Activated CD4-positive, CD25-positive, alpha-beta regulatory T cell treated with anti-CD3 and anti-CD28 coated beads, Interleukin-2, amount 50 U/mL, for 24 hours (primary cell): Measurements from ENCODE around the gene USP53.
A peak's percentile ranks its signal among the peaks of the same experiment; 100 is the strongest.
"Not testable (repeated sequence)": the region's sequence is repeated elsewhere in the genome, so short reads cannot be mapped to it uniquely, and the experiment has no call there.

Source experiments
- ATAC-seq, 2 donors: fragments of 150-1000 bp; cut with Tn5 transposase; one replicate each; pipeline ENCODE4 v1.10.0; 2021; ENCODE audit warnings: mild to moderate bottlenecking in 1 of 2, moderate library complexity in 1 of 2

The USP53 gene

DNA sequence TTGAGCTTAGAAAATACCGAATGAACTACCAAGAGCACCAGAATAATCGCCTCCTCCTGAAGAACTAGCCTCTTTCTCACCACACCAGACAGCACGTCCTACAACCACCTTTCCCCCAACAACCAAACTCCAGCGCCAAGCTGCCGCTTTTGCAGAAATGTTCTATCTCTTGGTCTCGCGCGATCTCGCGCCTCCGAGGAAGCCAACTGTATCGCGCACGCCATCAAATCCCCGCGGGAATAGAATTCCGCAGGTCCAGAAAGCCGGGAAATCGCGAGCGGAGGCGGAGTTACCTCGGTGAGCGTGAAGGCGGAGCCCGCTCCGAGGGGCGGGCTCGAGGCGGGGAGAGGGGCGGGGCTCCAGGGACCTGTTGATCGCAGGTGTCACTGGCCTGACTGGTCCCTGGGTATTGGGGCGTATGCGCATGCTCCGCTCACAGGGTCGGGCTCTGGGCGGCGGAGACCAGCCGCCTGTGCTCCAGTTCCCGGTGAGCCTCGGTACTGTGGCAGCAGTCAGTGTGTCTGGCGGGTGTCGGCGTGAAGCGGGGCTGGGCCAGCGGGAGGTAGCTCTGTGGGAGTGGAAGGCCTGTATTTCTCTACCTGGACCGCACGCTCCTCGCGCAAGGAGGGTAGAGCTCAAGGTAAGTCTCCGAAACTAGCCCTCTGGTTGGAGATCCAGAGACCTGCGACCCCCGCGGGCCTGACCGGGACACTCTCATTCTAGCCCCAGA is at the start of gene USP53:
Gene USP53 (plus strand): TSS at position 480 of the 730 bp plus-strand sequence. CDS start 27,047 bp downstream, outside the sequence.
- peak; percentile 90 to 94 for ATAC-seq

DNA sequence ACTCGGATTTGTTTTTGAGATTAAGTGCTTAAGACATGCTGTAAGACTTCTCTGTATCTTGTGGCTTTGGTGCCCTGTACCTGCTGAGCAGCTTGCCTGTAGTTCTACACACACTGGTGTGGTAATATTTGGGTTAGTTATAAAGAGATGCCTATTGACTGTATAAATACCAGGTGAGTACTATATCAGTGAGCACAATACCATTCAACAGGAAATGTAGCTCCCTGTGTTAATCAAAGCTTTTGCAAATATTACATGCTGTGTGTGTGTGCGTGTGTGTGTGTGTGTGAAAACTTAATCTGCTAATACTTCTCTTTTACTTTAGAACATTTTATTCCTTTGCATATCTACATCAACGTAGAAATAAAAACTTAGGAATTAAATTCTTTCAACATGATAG is 46.7 kb upstream of the USP53 start:
- ATAC-seq = no peak

DNA sequence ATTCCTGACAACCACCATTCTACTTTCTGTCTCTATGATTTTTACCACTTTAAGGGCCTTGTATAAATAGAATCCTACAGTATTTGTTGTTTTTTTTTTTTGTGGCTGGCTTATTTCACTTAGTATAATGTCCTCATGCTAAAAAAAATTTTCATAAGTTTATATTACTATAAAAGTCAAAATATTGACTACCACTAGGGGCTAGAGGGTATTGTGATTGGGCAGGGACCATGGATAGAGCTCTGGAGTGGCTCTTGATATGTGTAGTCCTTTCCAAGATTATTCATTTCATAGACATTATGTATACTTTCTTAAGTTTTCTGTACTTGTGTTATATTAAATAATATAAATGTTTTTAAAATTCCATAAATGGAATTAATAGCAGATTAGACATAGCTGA is 42.3 kb upstream of the USP53 start:
- ATAC-seq = no peak

DNA sequence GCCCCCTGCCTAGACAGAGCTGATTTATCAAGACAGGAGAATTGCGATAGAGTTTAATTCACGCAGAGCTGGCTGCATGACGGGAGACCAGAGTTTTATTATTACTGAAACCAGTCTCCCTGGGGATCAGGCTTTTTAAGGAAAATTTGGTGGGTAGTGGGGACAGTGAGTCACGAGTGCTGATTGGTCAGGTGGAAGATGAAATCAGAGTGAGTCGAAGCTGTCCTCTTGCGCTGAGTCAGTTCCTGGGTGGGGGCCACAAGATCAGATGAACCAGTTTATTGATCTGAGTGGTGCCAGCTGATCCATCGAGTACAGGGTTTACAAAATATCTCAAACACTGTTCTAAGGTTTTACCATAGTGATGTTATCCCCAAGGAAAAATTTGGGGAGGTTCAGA is 40.3 kb upstream of the USP53 start:
- no peak for ATAC-seq

DNA sequence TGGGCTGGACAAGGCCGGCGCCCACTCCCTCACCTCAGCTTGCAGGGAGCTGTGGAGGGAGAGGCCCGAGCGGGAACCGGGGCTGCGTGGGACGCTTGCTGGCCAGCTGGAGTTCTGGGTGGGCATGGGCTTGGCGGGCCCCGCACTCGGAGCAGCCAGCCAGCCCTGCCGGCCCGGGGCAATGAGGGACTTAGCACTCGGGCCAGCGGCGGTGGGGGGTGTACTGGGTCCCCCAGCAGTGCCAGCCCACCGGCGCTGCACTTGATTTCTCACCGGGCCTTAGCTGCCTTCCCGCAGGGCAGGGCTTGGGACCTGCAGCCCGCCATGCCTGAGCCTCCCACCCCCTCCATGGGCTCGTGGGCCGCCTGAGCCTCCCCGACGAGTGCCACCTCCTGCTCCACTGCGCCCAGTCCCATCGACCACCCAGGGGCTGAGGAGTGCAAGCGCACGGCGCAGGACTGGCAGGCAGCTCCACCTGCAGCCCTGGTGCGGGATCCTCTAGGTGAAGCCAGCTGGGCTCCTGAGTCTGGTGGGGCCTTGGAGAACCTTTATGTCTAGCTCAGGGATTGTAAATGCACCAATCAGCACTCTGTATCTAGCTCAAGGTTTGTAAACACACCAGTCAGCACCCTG is 38.7 kb upstream of the USP53 start:
- ATAC-seq = not testable (repeated sequence)

DNA sequence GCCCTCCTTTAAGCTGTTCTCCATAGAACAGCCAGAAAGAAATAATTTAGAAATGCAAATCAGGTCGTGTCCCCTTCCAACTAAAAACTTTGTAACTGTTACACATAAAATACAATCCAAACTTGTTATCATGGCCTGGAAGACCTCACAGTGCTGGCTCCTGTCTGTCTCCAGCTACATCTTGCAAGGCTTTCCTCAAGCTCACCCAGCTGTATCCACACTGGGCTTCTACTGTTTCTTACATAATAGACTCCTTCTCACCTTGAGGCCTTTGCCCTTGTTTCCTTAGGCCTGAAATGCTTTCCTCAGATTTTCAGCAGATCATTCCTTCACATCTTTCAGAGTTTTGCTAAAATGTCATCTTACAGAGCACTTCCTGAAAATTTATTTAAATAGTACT is 33.5 kb upstream of the USP53 start:
- ATAC-seq = no peak

DNA sequence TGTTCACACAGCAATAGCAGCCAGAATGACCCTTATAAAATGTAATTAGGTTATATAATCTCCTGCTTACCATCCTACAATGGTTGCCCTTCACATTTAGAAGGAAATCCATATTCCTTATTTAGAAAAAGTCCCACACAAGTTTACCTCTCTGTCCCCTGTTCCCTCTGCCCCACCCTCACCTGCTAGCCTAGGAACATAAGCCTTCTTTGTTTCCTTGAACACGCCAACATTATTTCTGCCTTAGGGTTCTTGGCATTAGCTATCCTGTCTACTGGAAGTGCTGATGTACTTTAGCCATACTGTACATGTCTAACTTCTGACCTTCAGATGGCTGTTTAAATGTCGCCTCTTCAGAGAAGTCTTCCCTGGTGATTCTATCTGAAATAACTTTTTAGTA is 28.4 kb upstream of the USP53 start:
- no peak for ATAC-seq

DNA sequence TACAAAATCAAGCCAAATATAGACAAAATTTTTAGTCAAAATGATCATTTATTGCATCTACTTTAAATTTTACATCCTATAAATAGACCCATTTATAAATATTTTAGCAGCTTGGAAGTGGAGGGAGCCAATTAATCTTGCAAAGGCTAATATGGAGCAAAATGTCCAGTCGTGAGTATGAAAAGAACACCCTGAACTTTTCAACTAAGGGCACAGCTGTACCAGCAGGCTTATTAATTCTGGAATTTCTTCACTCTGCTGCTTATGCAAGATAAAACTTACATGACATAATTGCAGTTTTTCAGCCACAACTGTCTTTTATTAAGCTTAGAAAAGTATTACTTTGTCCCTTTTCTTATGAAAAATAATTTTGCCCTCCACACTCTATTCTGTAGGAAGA is 22.9 kb upstream of the USP53 start:
- ATAC-seq = no peak

DNA sequence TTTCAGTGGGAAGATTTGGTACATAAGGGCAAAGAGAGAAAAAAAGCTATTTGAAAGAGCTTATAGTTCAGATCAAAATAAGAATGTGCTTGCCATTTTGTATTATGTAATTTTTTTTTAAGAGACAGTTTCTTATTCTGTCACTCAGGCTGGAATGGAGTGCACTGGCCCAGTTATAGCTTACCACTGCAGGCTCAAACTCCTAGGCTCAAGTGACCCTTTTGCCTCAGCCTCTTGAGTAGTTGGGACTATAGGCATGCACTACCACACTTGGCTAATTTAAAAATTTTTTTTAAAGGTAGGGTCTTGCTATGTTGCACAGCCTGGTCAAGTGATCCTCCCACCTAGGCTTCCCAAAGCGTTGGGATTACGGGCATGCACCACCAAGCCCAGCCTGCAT is 22.2 kb upstream of the USP53 start:
- no peak for ATAC-seq

DNA sequence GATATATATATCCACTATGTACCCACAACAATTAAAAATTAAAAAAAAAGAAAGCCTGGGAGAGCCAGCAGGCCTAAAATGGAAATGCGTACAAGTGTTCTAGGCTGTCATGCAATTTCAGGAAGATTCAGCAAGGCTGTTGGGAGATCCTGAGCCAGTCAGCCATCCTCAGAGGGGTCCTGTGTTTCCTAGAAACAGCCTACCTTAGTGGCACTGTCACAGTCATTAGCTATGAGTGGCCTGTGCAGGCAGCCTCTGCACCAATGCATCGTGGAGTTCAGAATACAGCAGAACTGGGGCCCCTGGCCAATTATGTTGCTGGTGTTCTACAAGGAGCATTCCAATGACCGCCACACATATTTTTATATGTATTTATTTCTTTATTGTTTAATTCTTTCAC is 21.0 kb upstream of the USP53 start:
- no peak for ATAC-seq

DNA sequence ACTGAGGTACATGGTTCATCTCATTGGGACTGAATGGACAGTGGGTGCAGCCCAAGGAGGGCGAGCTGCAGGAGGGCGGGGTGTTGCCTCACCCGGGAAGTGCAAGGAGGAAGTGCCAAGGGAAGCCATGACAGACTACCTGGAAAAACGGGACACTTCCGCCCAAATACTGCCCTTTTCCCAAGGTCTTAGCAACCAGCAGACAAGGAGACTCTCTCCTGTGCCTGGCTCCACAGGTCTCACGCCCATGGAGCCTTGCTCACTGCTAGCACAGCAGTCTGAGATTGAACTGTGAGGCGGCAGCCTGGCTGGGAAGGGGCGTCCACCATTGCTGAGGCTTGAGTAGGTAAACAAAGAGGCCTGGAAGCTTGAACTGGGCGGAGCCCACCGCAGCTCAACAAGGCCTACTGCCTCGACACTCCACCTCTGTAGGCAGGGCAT is 14.7 kb upstream of the USP53 start:
- ATAC-seq = no peak

DNA sequence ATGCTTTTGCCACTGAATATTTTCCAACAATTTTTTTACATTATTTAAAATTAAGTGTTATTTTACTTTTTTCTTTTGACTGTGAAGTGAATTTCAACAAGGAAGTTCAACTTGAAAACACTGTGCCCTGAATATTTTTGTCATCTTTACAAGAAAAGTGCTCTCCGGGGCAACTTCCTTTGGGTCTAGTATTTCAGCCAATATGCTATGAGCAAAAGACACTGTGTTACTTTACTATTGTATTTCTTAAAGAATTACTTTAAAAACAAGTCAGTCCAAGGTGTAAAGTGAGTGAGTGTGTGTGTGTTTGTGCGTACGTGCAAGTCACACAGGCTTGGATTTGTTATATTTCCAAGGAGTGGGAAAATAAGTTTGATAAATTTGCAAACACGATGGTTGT is 7.6 kb upstream of the USP53 start:
- ATAC-seq = no peak

DNA sequence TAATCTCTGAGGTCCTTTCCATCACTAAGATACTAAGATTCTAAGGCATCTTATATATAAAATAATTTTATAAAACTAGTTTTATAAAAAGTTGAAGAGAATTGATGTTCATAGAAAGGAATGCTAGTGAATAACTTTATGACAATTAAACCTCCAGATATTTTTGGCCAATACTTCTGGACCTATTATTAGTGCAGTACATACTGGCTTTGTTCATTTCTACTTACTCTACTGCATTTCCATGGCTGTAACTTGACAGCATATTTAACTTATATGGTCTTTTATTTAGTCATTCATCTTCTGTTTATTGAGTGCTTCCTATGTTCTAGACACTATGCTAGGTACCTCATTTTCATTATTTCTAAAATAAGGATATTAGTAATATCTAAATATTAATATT is 6.8 kb upstream of the USP53 start:
- ATAC-seq = no peak

DNA sequence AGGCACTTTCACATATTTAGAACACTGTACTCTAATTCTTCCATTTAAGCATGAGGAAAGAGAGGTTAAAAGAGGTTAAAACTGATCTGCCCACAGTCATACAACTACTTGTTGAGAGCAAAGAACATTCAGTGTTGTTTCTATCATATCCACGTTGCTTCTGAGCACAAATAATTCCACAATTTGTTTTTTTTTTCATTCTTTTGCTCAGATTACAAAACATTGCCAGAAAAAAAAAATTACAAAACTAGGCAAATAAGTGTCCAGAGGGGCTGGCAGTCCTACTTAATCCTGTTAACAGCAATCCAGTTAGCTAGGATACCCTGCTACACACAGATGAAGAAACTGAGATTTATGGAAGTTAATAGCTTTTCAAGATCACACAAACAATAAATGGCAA is 6.3 kb upstream of the USP53 start:
- no peak for ATAC-seq

DNA sequence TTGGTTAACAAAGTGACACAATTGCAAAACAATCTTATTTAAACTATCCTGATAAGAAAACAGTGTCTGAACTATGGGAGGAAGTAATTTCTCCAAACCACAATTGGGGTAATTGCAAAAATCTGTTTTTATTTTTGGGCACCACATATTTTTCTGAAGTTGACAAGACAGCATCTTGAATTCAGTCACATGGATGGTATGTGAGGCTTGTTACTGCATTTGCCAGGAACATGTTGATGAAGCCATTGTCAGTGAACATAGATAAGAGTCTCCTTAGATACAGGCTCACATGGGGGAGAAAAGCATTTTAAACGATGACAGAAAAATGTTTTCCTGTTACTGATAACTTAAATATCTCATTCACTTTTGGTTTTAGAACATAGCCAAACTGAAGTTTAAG is 5.5 kb upstream of the USP53 start:
- no peak for ATAC-seq

DNA sequence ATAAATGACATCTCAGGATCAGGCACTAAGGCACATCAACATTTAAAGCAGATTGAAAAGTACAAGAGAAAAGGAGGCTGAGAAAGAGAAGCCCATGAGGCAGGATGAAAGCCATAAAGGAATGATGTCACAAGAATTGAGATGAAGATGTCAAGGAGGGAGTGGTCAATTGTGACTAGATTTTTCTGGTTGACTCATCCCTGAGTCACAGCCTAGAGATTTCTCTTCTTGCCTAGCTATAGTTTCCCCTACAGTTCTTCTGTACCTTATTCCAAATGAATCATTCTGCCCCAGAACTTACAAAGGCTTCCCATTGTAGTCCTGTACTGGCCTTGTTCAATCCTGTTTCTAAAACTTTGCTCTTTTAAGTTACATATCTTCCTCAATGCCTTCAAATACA is 3.4 kb upstream of the USP53 start:
- ATAC-seq = peak; percentile 40 to 63

DNA sequence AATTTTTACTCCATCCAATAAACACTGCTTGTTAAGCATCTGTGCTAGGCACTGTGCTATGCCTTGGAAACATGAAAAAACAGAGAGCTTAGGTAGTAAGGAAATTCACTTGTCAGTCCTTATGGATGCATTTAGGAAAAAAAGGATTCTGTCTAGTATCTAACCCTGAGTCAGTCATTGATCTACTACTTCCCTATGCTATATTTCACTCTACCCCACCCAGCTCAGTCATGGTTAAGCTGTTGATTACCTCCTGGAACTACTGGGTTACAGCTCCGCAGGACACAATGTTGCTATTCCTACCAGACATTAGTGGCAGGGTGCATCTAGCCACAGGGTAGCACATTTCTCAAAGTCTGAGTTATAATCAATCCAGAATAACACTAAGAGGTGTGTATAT is 2.9 kb upstream of the USP53 start:
- no peak for ATAC-seq

DNA sequence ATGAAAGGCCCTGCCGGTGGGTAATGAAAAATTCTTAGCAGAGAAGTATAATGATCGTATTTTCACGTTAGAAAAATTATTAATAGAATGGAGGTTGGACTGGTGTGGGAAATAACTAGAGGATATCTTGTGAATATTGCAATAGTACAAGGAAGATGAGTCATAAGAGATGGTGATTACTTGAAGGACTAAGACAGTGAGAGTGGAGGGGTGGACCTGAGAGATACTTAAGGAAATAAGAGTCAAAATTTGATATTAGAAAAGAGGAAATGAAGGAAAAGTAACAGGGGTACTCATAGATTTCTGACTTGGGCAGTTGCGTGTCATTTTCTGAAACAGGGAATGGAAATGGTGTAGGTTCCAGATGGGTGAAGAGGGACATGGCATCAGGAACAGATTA is 1.7 kb upstream of the USP53 start:
- ATAC-seq = no peak

DNA sequence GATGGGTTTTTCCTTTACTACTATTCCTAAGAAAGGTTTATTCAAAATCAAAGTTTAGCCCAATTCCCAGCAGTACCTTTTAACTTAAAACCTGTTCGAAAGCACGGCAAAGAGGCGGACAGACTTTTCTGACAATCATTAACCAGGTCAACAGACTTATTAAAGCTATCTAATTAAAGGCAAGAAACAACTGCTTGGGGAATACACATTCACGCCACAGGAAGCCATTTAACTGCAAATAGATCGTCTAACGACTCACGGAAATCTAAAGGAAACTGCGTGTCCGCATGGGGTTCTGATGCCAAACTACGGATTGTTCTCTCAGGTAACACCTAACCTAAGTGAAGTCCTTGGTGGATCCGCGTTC is 663 bp upstream of the USP53 start:
- peak in 1 of 2 donors; percentile 1 for ATAC-seq

DNA sequence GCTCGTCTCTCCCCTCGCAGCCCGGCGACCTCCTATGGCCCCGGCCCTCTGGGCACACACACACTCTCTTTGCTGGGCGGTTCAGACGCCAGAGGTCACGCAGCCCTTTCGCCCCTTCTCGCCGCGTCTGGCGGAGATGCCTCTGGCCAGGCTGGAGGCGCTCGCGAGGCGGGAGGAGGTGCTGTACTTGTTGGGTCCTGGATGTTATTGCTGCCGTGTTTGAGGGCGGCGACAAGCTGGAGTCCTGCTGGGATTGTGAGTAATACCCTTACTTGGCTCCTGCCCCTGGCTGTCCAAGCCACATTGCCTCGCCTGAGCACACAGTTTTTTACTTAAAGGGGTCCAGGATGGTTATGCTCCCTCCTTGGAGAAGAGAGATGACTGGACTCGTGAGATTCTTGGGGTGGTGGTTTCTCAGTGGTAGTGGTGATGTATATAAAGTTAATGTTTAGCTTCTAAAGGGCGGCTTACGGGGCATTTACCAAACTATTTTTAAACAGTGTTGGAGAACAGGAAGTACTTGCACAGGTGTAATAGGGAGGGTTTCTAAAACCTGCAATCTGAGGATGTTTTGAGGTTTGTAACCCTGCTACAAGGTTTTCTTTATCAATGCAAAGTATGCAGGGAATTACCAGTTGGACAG is 572 bp downstream of the USP53 start:
- ATAC-seq = peak; percentile 18 to 25

DNA sequence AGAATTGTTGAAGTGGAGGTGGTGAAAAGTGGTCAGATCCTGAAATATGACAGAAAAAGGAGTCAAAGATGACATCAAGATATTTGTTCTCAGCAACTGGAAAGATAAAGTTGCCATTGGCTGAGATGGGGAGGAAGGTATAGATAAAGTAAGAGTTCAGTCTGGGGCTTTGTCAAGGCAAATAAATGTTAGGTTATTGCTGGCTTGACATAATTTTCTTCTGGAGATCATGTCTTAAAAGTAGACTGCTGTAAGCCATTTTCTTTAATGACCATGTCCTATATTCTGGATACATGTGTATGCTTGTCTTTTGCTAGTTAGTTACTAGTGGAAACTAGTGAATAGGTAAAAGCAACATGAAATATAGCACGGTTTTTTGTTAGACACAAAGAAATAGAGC is 5.6 kb downstream of the USP53 start:
- no peak for ATAC-seq

DNA sequence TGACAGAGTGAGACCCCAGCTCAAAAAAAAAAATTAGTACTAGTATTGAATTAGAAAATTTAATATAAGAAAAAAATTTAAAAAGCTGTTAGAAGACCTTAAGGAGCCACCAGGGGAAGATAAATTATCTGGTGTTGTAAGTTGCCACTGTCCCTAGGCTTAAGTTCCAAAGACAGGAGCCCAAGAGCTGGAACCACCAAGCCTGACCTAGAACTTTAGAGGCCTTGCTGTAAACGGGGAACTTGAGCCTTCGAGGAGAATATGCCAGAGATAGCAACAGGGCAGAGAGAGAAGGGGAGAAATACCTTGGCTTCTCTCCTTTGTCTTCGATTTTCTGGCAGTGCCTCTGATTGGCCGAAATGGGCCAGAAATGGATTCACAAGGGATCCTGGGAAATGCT is 8.9 kb downstream of the USP53 start:
- no peak for ATAC-seq

DNA sequence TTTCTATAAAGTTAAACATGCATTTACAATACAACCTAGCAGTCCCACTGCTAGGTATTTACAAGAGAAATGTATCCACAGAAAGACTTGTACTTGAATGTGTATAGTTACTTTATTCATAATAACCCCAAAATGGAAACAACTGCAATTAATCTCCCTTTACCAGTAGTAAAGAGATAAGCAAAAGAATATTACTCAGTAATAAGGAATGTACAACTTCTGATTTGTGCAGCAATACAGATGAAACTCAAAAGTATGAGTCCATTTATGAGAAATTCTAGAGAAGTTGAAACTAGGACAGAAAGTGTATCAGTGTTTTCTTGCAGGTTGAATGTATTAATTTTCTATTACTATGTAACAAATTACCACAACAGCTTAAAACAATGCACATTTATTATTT is 15.2 kb downstream of the USP53 start:
- ATAC-seq = no peak

DNA sequence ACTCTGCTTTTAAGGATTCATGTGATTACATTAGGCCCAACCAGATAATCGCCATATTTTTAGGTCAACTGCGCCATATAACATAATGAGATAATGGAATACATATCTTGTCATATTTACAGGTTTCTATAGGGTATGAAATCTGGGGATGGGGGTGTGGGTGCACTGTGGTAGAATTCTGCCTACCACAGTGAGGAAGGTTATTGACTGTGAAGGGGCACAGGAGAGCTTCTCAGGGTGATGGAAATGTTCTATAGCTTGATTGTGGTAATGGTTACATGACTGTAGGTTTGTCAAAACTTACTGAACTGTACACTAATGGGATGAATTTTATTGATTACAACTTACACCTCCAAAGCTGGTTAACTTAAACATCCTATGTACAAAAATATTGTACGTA is 15.9 kb downstream of the USP53 start:
- ATAC-seq = no peak
